ENCODE measurements around the gene ZDHHC24.
A peak's percentile ranks its signal among the peaks of the same experiment; 100 is the strongest.
"Not testable (repeated sequence)": the region's sequence is repeated elsewhere in the genome, so short reads cannot be mapped to it uniquely, and the experiment has no call there.

Gene ZDHHC24

DNA sequence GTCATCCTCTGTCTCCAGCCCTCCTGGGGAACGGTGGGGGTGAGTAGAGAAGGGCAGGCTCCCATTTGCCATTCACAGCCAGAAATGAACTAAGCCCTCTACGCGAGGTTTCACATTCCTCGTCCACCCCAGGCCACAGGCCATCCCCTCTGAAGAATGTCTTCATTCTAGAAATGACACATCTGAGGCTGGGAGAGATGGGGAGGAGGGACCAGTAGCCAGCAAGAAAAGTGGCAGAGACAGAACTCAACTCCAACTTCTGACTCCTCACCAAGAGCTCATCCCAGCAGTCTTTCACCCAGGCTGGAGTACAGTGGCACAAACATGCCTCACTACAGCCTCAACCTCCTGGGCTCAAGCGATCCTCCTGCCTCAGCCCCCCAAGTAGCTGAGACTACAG is 19.1 kb upstream of the ZDHHC24 start:
- no peak for DNase-seq

DNA sequence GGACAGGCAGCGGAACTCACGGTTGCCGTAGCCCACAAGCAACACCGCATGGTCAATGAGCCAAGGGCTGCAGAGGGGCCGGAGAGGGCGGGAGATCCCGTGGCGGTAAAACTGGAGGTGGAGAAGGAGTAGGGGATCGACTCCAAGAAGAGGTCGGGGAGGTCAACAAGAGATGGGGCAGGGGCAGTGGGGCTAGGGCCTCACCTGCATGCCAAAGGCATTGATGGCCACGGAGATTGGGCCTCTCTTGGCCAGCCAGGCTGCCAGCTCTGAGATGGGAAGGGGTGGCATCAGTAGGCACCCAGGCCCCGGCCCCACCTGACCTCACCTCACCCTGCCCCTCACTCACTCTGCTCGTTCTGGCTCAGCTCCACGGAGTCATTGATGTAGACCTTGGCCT is 18.7 kb upstream of the ZDHHC24 start:
- DNase-seq: no peak

DNA sequence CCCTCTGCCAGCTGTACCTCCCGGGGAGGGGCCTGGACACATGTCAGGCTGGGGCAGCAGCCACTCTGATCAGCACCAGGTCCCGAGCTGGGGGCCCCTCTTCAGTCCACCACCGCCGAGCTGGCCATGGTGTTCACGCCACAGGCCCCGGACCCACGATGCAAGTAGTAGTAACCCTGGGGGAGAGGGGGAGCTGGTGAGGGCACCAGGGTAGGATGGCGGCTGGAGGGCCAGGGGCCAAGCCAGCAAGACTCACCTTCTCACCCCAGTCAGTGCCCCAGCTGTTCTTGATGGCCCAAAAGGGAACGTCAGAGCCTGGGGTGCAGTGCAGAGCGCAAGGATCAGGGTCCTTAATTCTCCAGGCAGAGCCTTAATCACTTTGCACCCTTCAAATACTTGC is 18.0 kb upstream of the ZDHHC24 start:
- no peak for DNase-seq

DNA sequence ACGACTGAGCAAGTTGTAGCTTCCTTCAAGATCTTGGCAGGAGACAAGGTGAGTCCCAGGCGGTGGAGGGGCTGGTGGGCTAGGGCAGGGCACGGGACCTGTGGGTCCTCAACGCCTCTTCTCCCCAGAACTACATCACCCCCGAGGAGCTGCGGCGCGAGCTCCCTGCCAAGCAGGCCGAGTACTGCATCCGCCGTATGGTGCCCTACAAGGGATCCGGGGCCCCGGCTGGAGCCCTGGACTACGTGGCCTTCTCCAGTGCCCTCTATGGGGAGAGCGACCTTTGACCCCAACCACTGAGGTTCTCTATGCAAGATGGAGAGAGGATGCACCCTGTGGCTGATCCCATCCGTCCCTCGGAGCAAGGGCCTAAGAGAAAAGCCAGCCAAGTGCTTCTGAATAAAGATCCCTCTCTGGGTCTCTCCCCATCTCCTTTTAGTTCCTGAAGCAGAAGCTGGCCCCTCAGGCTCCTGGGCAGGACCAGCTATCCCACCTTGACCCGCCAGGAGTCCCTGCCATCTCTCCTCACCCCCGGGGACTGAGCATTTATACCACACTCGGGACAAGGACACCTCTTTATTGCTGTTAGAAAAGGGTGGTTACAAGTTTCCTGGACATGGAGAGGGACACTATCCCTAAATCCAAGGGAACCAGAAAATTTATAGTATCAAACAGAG is 17.2 kb upstream of the ZDHHC24 start:
- DNase-seq: no peak

DNA sequence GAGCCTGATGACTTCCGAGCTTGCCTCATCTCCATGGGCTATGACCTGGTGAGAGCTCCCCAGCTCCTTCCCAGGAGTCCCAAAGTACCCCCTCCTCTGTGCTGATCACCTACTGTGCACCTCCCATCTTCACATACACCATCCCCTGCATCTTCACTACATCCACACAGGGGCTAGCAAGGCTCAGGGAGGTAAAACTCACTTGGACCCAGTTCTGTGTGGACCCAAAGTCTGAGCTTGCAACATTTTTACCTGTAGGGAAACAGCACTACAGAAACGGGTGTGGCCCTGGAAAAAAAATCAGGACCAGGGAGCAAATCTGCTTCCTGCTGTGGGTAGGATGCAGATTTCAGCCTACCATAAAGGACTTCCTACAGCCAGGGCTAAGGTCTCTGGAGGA is 16.4 kb upstream of the ZDHHC24 start:
- no peak for DNase-seq

DNA sequence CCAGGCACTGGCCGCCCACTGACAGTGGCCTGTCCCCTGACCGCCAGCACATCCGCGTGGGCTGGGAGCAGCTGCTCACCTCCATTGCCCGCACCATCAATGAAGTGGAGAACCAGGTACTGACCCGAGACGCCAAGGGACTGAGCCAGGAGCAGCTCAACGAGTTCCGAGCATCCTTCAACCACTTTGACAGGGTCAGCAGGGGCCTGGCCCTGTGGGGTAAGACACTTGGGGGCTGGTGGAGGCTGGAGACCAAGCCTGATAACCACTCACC is 16.1 kb upstream of the ZDHHC24 start:
- no peak for DNase-seq

DNA sequence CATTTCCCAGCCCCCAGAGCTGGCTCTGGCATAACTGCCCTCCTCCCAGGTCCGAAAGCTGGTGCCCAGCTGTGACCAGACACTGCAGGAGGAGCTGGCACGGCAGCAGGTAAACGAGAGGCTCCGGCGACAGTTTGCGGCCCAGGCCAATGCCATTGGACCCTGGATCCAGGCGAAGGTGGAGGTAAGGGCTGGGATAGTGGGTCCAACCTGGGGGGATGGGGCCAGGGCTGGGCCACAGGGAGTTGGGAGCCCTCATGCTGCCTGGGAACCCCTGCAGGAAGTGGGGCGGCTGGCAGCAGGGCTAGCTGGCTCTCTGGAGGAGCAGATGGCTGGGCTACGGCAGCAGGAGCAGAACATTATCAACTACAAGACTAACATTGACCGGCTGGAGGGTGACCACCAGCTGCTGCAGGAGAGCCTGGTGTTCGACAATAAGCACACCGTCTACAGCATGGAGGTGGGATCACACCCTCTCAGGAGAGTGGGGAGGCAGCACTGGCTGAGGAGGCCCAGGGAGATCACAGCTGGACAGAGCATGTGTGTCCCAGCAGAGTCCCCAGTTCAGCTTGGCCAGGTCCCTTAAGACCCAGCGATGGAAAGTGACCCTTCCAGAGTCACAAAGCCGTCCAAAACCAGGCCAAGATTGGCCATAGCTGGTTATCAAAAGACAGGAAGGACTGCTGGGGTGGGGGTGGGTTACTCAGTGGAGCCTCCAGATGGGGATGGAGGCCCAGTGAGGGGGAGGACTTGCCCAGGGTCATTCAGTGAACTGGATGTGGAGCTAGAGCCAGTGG is 15.5 kb upstream of the ZDHHC24 start:
- no peak for DNase-seq

DNA sequence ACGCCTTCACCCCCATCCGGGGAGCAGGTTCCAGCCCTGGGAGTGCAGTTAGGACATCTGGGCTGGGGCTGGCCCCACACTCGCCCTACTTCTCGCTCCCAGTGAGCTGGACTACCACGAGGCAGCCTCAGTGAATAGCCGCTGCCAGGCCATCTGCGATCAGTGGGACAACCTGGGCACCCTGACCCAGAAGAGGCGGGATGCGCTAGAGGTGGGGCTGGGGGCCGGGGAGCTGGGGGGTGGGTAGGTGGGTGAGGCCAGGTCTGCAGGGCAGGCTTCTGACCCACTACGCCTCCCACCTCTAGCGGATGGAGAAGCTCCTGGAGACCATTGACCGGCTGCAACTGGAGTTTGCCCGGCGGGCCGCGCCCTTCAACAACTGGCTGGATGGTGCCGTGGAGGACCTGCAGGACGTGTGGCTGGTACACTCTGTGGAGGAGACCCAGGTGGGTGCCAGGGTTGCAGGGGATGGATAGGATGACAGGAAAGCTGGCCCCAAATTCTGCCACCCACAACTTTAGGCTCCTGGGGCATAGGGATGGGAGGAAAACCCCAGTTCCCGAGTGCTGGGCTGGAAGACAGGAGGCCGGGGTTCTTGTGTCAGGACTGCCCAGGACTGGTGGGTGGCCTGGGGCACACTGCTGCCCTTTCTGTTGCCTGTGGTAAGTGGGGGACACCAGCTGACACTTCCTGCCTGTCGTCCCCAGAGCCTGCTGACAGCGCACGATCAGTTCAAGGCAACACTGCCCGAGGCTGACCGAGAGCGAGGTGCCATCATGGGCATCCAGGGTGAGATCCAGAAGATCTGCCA is 14.2 kb upstream of the ZDHHC24 start:
- no peak for DNase-seq

DNA sequence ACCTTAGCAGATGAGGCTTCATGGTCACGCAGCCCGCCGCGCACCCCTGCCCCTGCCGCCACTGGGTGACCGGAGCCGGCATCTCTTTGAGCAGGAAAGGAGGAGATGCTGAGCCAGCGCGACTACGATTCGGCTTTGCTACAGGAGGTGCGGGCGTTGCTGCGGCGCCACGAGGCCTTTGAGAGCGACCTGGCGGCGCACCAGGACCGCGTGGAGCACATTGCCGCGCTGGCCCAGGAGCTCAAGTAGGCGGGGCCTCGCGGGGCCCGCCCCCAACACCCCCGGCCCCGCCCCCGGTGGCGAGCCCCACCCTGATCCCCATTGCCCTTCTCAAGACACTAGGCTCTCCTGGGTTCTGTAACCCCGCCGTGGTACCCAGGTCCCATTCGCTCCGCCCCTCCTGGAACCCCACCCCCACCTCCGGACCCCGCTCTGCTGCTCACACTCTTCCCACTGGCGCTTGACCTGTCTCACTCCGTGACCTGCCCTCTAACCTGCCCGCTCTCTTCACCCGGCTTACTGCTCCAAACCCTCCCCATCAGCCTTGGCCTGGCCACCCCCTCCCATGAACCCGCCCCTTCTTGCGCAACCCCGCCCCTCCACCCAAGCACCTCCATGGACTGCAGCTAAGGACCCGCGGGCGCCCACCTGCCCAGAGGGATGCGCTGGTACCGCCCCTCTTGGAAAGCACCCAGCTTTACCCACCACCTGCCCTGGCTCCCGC is 13.5 kb upstream of the ZDHHC24 start:
- DNase-seq: no peak

DNA sequence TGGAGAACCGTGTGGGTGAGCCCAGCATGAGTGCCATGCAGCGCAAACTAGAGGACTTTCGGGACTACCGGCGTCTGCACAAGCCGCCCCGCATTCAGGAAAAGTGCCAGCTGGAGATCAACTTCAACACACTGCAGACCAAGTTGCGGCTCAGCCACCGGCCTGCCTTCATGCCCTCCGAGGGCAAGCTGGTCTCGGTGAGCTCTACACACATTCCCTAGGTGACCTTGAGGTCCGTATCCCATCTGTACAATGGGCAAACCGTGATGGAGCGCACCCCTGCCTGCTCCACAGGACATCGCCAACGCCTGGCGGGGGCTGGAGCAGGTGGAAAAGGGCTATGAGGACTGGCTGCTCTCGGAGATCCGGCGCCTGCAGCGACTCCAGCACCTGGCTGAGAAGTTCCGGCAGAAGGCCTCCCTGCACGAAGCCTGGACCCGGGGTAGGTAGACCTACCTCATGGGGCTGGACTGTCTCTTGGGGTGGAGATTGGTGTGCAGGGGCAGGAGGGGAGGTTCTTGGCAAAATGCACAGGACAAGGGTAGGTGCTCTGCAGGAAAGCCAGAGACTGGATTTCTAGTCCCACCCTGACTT is 12.0 kb upstream of the ZDHHC24 start:
- no peak for DNase-seq

DNA sequence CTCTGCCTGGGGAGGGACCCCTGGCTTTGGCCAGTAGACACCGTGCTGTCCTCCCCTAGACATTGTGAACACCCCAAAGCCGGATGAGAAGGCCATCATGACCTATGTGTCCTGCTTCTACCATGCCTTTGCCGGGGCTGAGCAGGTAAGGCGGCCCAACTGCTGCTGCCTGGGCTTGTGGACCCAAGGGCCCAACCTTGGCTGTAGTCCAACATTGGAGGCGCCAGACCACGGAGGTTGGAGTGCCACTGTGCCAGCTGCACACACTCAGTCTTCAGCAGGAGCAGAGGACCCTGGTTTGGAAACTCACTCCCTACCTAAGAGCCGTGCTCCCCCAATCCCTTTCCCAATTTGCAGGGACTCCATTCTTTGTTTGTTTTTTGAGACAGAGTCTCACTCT is 10.2 kb upstream of the ZDHHC24 start:
- no peak for DNase-seq

DNA sequence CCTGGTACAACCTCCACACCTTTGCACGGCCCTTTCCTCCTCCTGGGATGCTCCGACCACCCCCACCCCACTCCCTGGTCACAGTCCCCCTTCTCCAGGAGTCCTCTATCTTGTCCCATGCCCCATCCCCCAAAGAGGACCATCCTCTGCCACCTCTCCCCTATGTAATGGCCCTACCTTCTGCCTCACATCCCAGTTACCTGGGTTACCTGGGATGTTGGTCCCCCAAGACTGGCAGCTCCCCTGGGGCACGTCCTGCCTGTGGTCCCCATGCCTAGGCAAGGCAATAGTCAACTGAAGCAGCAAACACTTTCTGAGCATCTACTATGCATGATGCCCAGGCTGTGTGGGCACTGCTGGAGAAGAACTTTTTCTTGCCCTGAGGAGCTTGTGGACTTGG is 9.6 kb upstream of the ZDHHC24 start:
- DNase-seq: no peak

DNA sequence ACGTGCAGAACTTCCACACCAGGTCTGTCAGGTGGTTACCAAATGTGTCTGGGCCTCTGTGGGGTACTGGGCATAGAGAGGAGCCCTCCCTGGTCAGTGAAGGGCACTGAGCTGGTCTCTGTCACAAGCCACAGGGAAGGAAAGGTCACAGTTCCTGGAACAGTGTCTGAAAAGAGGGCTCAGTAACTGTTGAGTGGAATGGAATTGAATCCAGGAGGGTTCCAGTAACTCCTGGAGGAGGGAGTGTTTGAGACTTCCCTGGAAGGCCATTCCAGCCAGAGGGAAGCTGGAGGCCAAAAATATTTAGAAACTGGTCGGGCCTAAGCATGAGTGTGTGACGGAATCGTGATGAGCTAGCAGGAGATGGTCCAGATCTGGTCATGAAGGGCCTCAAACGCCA is 8.8 kb upstream of the ZDHHC24 start:
- DNase-seq: no peak

DNA sequence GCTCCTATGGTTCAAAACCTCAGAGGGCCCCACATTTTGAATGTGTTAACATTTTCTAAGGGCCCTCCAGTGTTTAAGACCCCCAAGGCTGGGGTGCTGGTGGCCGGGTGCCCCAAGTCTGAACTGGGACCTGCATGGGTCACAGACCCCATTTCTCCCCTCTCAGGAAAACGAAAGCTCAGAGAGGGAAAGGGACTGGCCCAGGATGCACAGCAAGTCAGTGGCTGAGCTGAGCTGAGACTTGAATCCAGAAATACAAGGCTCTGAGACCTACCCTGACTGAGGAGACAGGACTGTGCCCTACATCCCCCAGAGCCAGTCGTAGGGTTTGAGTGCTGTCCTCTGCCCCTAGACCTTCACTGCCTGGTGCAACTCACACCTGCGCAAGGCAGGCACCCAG is 5.0 kb upstream of the ZDHHC24 start:
- no peak for DNase-seq

DNA sequence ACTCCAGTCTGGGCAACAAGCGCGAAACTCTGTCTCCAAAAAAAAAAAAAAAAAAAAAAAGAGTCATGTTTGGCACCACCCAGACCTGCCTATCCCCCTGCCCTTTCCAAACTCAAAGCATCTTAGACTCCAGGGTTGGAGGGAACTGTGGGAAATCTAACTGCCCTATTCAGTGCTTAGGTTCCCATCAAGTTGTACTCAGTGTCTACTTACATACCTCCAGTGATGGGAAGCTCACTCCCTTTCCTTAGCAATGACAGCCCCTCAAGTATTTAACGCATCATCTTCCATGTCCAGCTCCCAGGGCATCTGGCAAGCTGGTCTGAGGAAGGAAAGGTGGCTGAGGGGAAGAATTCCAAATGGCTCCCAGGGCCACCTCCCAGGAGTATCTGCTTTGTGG is 3.8 kb upstream of the ZDHHC24 start:
- no peak for DNase-seq

DNA sequence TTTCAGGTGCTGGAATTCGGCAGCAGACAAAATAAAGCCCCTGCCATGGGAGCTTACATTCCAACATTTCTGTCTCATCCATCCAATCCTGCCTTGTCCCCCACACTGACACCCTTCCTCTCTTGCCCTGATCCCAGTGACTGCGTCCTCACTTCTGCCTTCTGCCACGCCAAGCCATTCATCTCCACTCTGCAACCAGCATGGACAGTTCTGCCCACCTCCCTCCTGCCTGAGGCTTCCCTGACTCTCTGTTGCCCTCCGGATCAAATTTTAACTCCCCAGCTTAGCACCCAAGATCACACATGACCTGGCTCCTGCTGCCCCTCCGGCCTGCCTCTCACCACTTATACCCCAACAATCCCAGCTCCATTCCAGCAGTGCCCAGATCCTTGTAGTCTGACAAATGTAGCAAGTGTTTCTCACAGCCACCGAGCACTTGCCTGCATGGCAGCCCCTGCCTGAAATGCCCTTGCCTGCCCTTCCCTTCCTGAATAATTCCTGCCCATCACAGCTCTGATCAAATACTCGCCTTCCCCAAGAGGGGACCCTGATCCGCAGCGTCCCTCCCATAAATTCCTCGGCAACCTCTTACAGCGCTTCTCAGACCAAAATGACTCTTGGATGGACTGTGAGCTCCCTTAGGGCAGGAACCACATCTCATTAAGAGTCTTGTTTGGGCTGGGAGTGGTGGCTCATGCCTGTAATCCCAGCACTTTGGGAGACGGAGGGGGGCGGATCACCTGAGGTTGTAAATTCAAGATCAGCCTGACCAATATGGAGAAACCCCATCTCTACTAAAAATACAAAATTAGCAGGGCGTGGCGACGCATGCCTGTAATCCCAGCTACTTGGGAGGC is 3.2 kb upstream of the ZDHHC24 start:
- DNase-seq: no peak

DNA sequence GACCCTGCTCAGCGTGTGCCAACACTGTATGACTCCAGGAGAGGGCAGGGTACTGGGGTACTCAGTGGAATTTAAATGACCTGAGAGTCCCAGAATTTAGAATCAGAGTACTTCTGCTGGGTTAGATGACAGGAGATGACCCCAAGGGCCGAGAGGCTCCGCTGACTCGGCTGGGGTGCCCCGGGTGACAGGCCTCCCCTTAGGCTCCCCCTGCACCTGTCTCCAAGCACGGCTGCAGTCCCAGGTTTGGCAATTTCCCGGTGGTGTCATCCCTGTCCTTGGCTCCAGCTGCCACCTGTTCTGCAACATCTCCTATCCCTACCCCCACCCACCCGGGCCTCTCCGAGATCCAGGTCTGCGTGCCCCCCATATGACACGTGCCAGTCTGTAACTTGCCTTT is 2.2 kb upstream of the ZDHHC24 start:
- peak; percentile 55 for DNase-seq

DNA sequence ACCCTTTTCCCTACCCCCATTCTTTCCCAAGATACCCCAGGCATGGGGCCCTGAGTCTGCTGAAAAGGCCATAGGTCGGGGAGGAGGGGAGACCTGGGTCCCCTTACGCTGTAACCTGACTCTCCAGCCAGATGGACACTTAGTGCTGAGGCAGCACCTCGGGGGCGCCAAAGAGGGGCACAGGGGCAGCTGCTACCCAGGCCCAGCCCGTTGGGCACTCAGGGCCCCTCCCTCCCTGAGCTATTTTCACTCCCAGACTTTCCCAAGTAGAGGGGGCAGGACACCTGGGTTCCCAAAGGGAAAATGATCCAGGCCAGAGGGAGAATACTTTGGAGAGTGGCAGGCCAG is 1.8 kb upstream of the ZDHHC24 start:
- peak; percentile 50 for DNase-seq

DNA sequence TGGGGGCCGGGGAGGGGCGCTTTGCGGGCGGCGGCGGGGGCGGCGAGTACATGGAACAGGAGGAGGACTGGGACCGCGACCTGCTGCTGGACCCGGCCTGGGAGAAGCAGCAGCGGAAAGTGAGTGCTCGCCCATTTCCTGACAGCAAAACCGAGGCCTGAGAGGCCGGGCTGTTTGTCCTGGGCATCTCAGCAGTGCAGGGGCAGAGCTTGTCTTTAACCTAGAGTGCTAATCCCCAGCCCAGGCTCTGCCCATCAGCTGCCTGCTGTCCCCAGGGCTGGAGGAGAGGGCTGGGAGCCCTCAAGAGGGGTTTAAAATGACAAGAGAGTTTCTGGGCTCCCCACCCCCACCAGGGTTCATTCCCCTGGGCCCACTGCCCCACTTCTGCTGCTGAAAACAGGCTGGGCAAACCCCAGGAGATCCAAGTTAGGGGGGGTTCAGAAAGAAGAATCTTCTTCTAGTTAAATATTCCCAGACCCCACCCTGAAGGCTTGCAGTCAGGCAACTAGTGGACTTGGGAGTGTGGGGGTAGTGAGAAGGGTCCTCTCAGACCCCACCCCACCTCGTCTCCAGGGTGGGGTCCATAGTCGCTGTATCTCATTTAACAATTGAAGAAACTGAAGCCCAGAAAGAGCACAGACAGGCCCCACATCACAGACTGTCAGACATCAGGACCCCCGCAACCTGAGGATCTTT is 1.3 kb upstream of the ZDHHC24 start:
- no peak for DNase-seq

DNA sequence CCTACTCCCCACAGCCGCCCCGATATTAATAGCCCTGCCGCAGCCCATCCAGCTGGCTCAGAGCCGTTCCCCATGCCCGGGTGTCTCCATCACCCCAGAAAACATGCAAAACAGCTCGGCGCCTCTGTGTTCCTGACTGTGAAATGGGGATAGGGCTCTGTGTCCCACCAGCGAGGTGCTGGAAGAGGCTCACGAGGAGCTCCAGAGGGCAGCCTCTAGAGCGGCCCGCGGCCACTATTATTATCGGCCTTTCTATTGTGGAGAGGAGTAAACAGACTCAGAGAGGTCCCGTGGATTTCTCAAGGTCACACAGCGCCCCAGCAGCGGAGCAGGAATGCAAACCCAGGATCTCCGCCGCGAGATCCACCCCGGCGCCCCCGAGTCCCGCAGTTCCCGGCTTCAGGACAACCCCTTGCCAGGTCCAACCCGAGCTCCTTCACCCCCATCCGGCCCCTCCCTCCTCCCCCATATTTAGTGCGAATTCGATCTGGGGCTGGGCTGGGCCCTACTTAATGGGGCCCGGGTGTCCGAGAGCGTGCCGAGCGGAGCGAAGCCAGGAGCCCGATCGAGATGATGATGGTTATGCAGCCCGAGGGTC is 619 bp upstream of the ZDHHC24 start, which contains the start of gene ACTN3:
ACTN3 (plus strand) TSS at position 536 of the 598 bp plus-strand sequence; CDS start at position 571, 35 bp downstream.
- peak; percentile 62 for DNase-seq

DNA sequence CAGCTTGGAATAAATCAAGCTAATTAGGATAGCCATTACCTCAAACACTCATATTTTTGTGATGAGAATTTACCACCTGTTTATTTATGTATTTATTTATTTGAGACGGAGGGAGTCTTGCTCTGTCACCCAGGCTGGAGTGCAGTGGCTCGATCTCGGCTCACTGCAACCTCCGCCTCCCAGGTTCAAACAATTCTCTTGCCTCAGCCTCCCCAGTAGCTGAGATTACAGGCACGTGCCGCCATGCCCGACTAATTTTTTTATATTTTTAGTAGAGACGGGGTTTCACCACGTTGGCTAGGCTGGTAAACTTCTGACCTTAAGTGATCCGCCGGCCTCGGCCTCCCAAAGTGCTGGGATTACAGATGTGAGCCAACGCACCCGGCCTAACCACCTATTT is 896 bp downstream of the ZDHHC24 start:
- not testable (repeated sequence) for DNase-seq

All from femur (tissue), 1 donor.